Fibroblast of the aortic adventitia (primary cell): ENCODE measurements around the gene PDGFRB. TPM values are rescaled to one million over a fixed set of nuclear protein-coding genes. Genes with fewer than 3 reads are reported as not detected.

Experiments used
- DNase-seq: peaks from one replicate; pipeline ENCODE4 v3.0.0-alpha.2; 2010; ENCODE audit warnings: low read depth
- H3K4me3 ChIP-seq: 2 replicates; pipeline ENCODE4 v1.5.1; 2011; ENCODE audit warnings: low read depth, mild to moderate bottlenecking, control low read depth, low read length, moderate library complexity
- CTCF ChIP-seq: IDR thresholded peaks from 2 replicates; pipeline ENCODE4 v1.5.1; 2011; ENCODE audit warnings: mild to moderate bottlenecking, low read length, control low read depth, inconsistent platforms; ENCODE audit not compliant: insufficient read depth
- total RNA-seq: library from RNA; depleted of rRNA; stranded (reverse); fragments of >200 nt; gene quantifications from 2 replicates; pipeline ENCODE4 v1.2.3, GENCODE V29; 2012; ENCODE audit warnings: low replicate concordance

PDGFRB gene
- total RNA-seq, 1 donor = 111 TPM

- no peak overlapping the region for H3K4me3 ChIP-seq
- no peak for TF ChIP-seq CTCF
- DNase-seq = no peak
Observed at GRCh38 chr5:150172556-150172955, 16.9 kb upstream of the PDGFRB start.

DNA sequence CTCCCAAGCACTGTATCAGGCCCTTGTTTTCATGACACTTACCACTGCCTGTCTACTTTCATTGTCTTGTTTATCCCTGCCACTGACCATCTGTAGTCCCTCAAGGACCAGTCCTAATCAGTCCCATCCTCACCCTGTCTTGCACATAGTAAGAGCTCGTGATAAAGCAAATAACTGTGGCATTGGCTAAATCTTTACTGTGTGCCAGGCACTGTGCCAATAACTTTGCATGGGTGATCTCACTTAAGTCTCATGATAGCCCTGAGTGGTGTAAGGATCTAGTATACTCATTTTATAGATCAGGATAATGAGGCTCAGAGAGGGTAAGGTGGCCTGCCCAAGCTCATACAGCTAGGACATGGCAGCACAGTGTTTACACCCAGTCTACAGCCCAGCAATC lies 16.5 kb upstream of the PDGFRB start:
- peak; percentile 73 for DNase-seq
- TF ChIP-seq CTCF = no peak
- no peak overlapping the region for H3K4me3 ChIP-seq

DNA sequence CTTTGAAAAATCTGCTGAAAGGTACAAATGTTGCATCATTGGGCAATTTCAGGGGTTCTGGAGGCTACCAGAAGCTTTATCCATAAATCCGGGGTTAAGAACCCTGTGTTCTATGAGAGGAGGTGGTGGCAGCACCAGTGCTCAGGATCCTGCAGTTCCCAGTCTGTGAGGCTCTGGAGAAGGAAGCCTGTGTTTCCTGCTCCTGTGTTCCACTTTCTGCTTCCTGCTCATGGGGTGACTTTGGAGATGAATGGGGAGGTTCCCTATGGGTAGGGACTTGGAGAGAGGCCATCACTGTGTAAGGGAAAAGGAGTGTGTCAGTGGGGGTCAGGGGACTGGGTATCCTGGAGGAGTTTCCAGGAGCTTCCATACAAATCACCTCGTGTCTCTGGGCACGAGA lies 13.2 kb upstream of the PDGFRB start:
- DNase-seq = no peak
- no peak for TF ChIP-seq CTCF
- no peak overlapping the region for H3K4me3 ChIP-seq

GRCh38 chr5:150167908-150168307 lies 12.3 kb upstream of the PDGFRB start:
- peak; percentile 1 for TF ChIP-seq CTCF
- no peak for DNase-seq
- no peak overlapping the region for H3K4me3 ChIP-seq

DNA sequence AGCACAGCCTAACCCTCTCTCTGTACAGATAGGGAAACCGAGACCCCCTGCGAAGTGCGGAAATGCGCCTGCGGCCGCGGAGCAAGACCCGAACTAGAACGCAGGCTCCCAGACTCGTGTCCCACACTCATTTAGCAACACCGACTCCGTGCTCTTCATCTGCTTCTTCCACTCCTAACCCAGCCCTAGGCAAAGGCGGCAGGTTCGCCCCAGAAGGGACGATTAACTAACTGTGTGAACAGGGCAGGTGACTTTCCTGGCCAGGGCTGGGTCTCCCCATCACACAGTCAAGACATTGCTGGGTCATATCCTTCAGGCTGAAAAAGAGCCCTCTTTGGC lies 11.8 kb upstream of the PDGFRB start:
- no peak for DNase-seq
- no peak overlapping the region for H3K4me3 ChIP-seq
- no peak for TF ChIP-seq CTCF

DNA sequence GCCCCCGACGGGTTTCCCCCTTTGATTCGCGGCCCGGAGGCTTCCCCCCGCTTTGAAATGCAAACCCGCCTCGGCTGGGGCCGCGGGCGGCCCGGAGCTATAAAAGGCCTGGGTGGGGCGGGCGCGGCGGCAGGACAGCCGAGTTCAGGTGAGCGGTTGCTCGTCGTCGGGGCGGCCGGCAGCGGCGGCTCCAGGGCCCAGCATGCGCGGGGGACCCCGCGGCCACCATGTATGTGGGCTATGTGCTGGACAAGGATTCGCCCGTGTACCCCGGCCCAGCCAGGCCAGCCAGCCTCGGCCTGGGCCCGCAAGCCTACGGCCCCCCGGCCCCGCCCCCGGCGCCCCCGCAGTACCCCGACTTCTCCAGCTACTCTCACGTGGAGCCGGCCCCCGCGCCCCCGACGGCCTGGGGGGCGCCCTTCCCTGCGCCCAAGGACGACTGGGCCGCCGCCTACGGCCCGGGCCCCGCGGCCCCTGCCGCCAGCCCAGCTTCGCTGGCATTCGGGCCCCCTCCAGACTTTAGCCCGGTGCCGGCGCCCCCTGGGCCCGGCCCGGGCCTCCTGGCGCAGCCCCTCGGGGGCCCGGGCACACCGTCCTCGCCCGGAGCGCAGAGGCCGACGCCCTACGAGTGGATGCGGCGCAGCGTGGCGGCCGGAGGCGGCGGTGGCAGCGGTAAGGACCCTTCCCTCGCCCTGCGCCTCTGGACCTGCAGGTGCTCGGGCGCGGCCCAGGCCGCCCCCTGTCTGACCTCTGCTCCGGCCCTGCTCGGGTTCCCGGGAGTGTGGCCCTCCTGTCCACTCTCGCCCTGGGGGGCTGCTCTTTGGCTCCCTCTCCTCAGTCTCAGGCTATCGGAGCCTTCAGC lies 11.2 kb upstream of the PDGFRB start, which contains the start of gene CDX1:
CDX1 (plus strand) TSS at position 129 of the 862 bp plus-strand sequence; CDS start at position 228, 99 bp downstream.
- no peak within 1 kb of the TSS for H3K4me3 ChIP-seq
- DNase-seq = no peak
- no peak for TF ChIP-seq CTCF
